ENCODE data around the gene EVI5. TPM values are rescaled to one million over a fixed set of nuclear protein-coding genes. Genes with fewer than 3 reads are reported as not detected.

EVI5 gene
- total RNA-seq, 1 experiment from 2014 or later: 11.4 TPM

DNA sequence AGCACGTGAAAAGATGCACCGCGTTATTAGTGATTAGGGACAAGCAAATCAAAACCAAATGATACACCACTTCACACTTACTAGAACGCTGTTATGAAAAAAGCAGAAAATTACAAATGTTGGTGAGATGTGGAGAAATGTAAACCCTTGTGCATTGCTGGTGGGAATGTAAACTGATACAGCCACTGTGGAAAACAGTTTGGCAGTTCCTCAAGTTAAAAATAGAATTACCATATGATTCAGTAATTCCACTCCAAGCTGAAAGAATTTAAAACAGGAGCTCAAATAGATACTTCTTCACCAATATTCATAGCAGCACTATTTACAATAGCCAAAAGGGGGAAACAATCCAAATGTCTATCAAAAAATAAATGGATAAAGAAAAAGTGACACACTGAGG is 10.3 kb upstream of the EVI5 start:
- Mint-ChIP-seq H3K36me3 (no peaks in the 10 kb centered on the region), H3K4me3 (no peak overlapping the region), H3K27me3 (ENCODE audit: low read depth) (no peaks in the 10 kb centered on the region), H3K4me1 (peaks cover 22% of the 10 kb centered on the region), H3K27ac (no peak overlapping the region), H3K9me3 (peaks cover 10% of the 10 kb centered on the region)
- TF ChIP-seq RORB (CRISPR knock-in tag; IDR thresholded peaks at IDR 0.05) (no peak), SOX15 (CRISPR knock-in tag; IDR thresholded peaks at IDR 0.05) (no peak), ZNF423 (CRISPR knock-in tag; IDR thresholded peaks at IDR 0.05) (no peak), ZNF396 (CRISPR knock-in tag; IDR thresholded peaks at IDR 0.05; ENCODE audit: borderline replicate concordance) (no peak), ZNF138 (CRISPR knock-in tag; conservative IDR thresholded peaks at IDR 0.05) (no peak), NFYB (CRISPR knock-in tag; conservative IDR thresholded peaks at IDR 0.05; ENCODE audit: low read depth) (no peak), CREB1 (CRISPR knock-in tag; IDR thresholded peaks at IDR 0.05) (no peak)
- TF ChIP-seq, protein P1, sequence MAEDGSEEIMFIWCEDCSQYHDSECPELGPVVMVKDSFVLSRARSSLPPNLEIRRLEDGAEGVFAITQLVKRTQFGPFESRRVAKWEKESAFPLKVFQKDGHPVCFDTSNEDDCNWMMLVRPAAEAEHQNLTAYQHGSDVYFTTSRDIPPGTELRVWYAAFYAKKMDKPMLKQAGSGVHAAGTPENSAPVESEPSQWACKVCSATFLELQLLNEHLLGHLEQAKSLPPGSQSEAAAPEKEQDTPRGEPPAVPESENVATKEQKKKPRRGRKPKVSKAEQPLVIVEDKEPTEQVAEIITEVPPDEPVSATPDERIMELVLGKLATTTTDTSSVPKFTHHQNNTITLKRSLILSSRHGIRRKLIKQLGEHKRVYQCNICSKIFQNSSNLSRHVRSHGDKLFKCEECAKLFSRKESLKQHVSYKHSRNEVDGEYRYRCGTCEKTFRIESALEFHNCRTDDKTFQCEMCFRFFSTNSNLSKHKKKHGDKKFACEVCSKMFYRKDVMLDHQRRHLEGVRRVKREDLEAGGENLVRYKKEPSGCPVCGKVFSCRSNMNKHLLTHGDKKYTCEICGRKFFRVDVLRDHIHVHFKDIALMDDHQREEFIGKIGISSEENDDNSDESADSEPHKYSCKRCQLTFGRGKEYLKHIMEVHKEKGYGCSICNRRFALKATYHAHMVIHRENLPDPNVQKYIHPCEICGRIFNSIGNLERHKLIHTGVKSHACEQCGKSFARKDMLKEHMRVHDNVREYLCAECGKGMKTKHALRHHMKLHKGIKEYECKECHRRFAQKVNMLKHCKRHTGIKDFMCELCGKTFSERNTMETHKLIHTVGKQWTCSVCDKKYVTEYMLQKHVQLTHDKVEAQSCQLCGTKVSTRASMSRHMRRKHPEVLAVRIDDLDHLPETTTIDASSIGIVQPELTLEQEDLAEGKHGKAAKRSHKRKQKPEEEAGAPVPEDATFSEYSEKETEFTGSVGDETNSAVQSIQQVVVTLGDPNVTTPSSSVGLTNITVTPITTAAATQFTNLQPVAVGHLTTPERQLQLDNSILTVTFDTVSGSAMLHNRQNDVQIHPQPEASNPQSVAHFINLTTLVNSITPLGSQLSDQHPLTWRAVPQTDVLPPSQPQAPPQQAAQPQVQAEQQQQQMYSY (CRISPR knock-in tag; IDR thresholded peaks at IDR 0.05): no peak
- TF ChIP-seq, protein P2, sequence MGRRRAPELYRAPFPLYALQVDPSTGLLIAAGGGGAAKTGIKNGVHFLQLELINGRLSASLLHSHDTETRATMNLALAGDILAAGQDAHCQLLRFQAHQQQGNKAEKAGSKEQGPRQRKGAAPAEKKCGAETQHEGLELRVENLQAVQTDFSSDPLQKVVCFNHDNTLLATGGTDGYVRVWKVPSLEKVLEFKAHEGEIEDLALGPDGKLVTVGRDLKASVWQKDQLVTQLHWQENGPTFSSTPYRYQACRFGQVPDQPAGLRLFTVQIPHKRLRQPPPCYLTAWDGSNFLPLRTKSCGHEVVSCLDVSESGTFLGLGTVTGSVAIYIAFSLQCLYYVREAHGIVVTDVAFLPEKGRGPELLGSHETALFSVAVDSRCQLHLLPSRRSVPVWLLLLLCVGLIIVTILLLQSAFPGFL (CRISPR knock-in tag; IDR thresholded peaks at IDR 0.05; ENCODE audit: borderline replicate concordance): no peak
- DNase-seq (ENCODE audit: low spot score) (no peak), ATAC-seq (no peak)
- CTCF ChIA-PET: interaction anchor here (0.7 kb wide), 1 partner anchor 10 kb away, joined by 3 read pairs; the partner anchor contains the start of gene EVI5
- POLR2A ChIA-PET: no interaction called here

DNA sequence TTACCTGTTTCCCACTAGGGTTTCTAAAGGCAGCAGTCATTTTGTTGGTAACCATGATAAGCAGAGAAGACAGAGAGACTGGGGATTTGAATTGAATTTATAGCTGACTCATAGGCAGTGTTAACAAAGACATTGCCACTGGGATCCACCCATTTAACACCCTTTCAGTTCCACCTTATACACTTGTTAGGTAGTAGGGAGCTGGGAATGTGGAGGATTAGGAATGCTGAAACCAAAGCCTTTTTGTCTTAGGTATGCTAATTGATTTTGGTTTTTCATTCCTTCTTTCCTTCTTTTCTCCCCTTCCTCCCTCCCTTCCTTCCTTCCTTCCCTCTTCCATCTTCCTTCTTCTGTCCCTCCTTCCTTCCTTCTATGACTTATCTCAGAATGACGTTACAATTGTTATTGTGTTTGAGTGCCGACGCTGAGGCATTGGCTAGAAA is 7.5 kb upstream of the EVI5 start:
- CTCF ChIA-PET: interaction anchor here (1.6 to 2.1 kb wide), 3 partner anchors 26 to 44 kb away, joined by 6 to 11 read pairs (median 10); partner anchors contain the start of gene RPL5
- TF ChIP-seq TEAD1 (CRISPR knock-in tag; IDR thresholded peaks at IDR 0.05) (no peak), NFE2L1 (CRISPR knock-in tag; IDR thresholded peaks at IDR 0.05) (0 out of 2 replicates have a peak, but pooled peaks have one; percentile 59), IRF2 (CRISPR knock-in tag; IDR thresholded peaks at IDR 0.05; ENCODE audit: borderline replicate concordance, low read depth) (no peak), FOXP1 (CRISPR knock-in tag; IDR thresholded peaks at IDR 0.05; ENCODE audit: borderline replicate concordance) (no peak), ZNF423 (CRISPR knock-in tag; IDR thresholded peaks at IDR 0.05) (no peak)
- TF ChIP-seq, protein P3, sequence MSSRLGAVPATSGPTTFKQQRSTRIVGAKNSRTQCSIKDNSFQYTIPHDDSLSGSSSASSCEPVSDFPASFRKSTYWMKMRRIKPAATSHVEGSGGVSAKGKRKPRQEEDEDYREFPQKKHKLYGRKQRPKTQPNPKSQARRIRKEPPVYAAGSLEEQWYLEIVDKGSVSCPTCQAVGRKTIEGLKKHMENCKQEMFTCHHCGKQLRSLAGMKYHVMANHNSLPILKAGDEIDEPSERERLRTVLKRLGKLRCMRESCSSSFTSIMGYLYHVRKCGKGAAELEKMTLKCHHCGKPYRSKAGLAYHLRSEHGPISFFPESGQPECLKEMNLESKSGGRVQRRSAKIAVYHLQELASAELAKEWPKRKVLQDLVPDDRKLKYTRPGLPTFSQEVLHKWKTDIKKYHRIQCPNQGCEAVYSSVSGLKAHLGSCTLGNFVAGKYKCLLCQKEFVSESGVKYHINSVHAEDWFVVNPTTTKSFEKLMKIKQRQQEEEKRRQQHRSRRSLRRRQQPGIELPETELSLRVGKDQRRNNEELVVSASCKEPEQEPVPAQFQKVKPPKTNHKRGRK (CRISPR knock-in tag; IDR thresholded peaks at IDR 0.05; ENCODE audit: borderline replicate concordance): 0 out of 2 replicates have a peak, but pooled peaks have one; percentile 38
- TF ChIP-seq, protein P1 (CRISPR knock-in tag; IDR thresholded peaks at IDR 0.05): no peak
- H3K27me3 Mint-ChIP-seq (ENCODE audit: low read depth): peaks cover 4% of the 10 kb centered on the region
- POLR2A ChIA-PET: no interaction called here
- H3K36me3 Mint-ChIP-seq: no peaks in the 10 kb centered on the region
- ATAC-seq (peak; percentile 88), DNase-seq (ENCODE audit: low spot score) (no peak)
- H3K4me3 Mint-ChIP-seq: no peak overlapping the region
- peaks cover 10% of the 10 kb centered on the region for H3K9me3 Mint-ChIP-seq
- peaks cover 22% of the 10 kb centered on the region for H3K4me1 Mint-ChIP-seq
- no peak overlapping the region for H3K27ac Mint-ChIP-seq
